Hepatocyte (in vitro differentiated cells): ENCODE measurements around the gene EFCAB6. TPM values are rescaled to one million over a fixed set of nuclear protein-coding genes. Genes with fewer than 3 reads are reported as not detected.

Source experiments
- DNase-seq: peaks from one replicate; pipeline ENCODE4 v3.0.0-alpha.2; 2016; ENCODE audit warnings: low spot score
- H2AFZ ChIP-seq: fragments of 200-600 bp; sonication (generic); 2 replicates; pipeline ENCODE4 v1.6.0; 2016; ENCODE audit warnings: antibody characterized with exemption, mild to moderate bottlenecking
- H3K27ac ChIP-seq: fragments of 200-600 bp; sonication (generic); 2 replicates; pipeline ENCODE4 v1.5.1; 2016; ENCODE audit warnings: mild to moderate bottlenecking
- H3K27me3 ChIP-seq: fragments of 200-600 bp; sonication (generic); 2 replicates; pipeline ENCODE4 v1.6.1; 2016
- H3K36me3 ChIP-seq: fragments of 200-600 bp; sonication (generic); replicated peaks from 2 replicates; pipeline ENCODE4 v1.5.1; 2016; ENCODE audit warnings: low read depth; ENCODE audit not compliant: insufficient read depth
- H3K4me1 ChIP-seq: fragments of 200-600 bp; sonication (generic); 2 replicates; pipeline ENCODE4 v1.5.1; 2016; ENCODE audit warnings: mild to moderate bottlenecking, moderate library complexity; ENCODE audit not compliant: insufficient read depth
- H3K4me2 ChIP-seq: fragments of 200-600 bp; sonication (generic); 2 replicates; pipeline ENCODE4 v1.6.0; 2016
- H3K4me3 ChIP-seq: fragments of 200-600 bp; sonication (generic); 2 replicates; pipeline ENCODE4 v1.5.1; 2016; ENCODE audit warnings: mild to moderate bottlenecking
- H3K79me2 ChIP-seq: fragments of 200-600 bp; sonication (generic); 2 replicates; pipeline ENCODE4 v1.6.0; 2017; ENCODE audit warnings: mild to moderate bottlenecking
- H3K9me2 ChIP-seq: fragments of 200-600 bp; sonication (generic); replicated peaks from 2 replicates; pipeline ENCODE4 v1.6.0; 2017; ENCODE audit warnings: mild to moderate bottlenecking; ENCODE audit not compliant: insufficient read depth
- H3K9me3 ChIP-seq: fragments of 200-600 bp; sonication (generic); 2 replicates; pipeline ENCODE4 v1.5.1; 2016; ENCODE audit warnings: low read depth, mild to moderate bottlenecking
- H4K20me1 ChIP-seq: fragments of 200-600 bp; sonication (generic); 2 replicates; pipeline ENCODE4 v1.6.0; 2016; ENCODE audit warnings: mild to moderate bottlenecking; ENCODE audit not compliant: insufficient read depth, poor library complexity, severe bottlenecking
- EZH2 ChIP-seq: fragments of 200-600 bp; sonication (generic); IDR thresholded peaks from 2 replicates; pipeline ENCODE4 v1.6.1; 2016; ENCODE audit warnings: antibody characterized with exemption, mild to moderate bottlenecking, borderline replicate concordance
- EZH2phosphoT487 ChIP-seq: fragments of 200-600 bp; sonication (generic); IDR thresholded peaks from one replicate; pipeline ENCODE4 v1.6.1; 2018; ENCODE audit warnings: antibody characterized with exemption, mild to moderate bottlenecking, low read depth, moderate library complexity; ENCODE audit not compliant: unreplicated experiment, severe bottlenecking
- whole genome bisulfite sequencing: methylation state at CpG from one replicate; pipeline ENCODE4 v1.1.6; 2016; ENCODE audit warnings: low lambda C conversion rate; ENCODE audit errors: missing lambda C conversion rate; 5-methylcytosine and 5-hydroxymethylcytosine counted together
- polyA plus RNA-seq: library from polyadenylated mRNA; unstranded; fragments of >200 nt; fragmentation: Nextera tagmentation; extraction: Ambion mirVana; gene quantifications from 2 replicates; pipeline ENCODE4 v1.2.1, GENCODE V29; 2016
- total RNA-seq: library from RNA; depleted of rRNA; stranded (reverse); fragments of >200 nt; gene quantifications from 2 replicates; pipeline ENCODE4 v1.2.3, GENCODE V29; 2014
- TF ChIP-seq, protein P1 (sequence below): fragments of 200-600 bp; sonication (generic); IDR thresholded peaks from 2 replicates; pipeline ENCODE4 v1.5.1; 2016; ENCODE audit warnings: antibody characterized with exemption, mild to moderate bottlenecking; ENCODE audit not compliant: poor library complexity

Gene EFCAB6
- total and polyA plus RNA-seq, 2 experiments from 2014 or later: 0.59 to 2.1 TPM

GRCh38 chr22:43852573-43853327, 40.6 kb upstream of the EFCAB6 start:
- H3K4me2 ChIP-seq: no peak overlapping the region
- H3K36me3 ChIP-seq: no peaks in the 10 kb centered on the region
- no peaks in the 10 kb centered on the region for H3K79me2 ChIP-seq
- no peaks in the 10 kb centered on the region for H3K9me2 ChIP-seq
- DNase-seq: no peak
- WGBS: 91% methylated on average over 19 of the region's 19 CpGs
- H4K20me1 ChIP-seq: no peaks in the 10 kb centered on the region
- H3K27ac ChIP-seq: no peak overlapping the region
- no peak overlapping the region for H2AFZ ChIP-seq
- H3K9me3 ChIP-seq: no peaks in the 10 kb centered on the region
- no peak overlapping the region for H3K4me3 ChIP-seq
- H3K27me3 ChIP-seq: no peaks in the 10 kb centered on the region
- TF ChIP-seq EZH2 (no peak), EZH2phosphoT487 (no peak)
- TF ChIP-seq, protein P1, sequence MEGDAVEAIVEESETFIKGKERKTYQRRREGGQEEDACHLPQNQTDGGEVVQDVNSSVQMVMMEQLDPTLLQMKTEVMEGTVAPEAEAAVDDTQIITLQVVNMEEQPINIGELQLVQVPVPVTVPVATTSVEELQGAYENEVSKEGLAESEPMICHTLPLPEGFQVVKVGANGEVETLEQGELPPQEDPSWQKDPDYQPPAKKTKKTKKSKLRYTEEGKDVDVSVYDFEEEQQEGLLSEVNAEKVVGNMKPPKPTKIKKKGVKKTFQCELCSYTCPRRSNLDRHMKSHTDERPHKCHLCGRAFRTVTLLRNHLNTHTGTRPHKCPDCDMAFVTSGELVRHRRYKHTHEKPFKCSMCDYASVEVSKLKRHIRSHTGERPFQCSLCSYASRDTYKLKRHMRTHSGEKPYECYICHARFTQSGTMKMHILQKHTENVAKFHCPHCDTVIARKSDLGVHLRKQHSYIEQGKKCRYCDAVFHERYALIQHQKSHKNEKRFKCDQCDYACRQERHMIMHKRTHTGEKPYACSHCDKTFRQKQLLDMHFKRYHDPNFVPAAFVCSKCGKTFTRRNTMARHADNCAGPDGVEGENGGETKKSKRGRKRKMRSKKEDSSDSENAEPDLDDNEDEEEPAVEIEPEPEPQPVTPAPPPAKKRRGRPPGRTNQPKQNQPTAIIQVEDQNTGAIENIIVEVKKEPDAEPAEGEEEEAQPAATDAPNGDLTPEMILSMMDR: no peak
- no peaks in the 10 kb centered on the region for H3K4me1 ChIP-seq

DNA sequence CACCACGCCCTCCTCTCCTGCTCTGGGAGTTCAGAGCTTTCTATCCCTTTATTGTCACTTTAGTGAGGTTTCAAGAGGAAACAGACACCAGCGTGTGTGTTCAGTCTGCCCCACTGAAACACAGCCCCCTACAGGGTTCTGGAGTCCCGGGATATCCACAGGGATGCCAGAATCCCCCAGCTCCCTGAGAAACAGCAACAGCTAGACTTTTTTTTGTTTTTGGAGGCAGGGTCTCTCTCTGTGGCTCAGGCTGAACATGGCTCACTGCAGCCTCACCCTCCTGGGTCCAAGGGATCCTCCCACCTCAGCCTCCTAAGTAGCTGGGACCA, 39.8 kb upstream of the EFCAB6 start:
- no peaks in the 10 kb centered on the region for H3K9me2 ChIP-seq
- no peak for DNase-seq
- no peaks in the 10 kb centered on the region for H4K20me1 ChIP-seq
- H3K4me3 ChIP-seq: no peak overlapping the region
- H3K36me3 ChIP-seq: no peaks in the 10 kb centered on the region
- no peaks in the 10 kb centered on the region for H3K9me3 ChIP-seq
- no peaks in the 10 kb centered on the region for H3K27me3 ChIP-seq
- no peak overlapping the region for H3K4me2 ChIP-seq
- H2AFZ ChIP-seq: no peak overlapping the region
- H3K27ac ChIP-seq: no peak overlapping the region
- no peaks in the 10 kb centered on the region for H3K4me1 ChIP-seq
- TF ChIP-seq EZH2 (no peak), EZH2phosphoT487 (no peak)
- TF ChIP-seq, protein P1: no peak
- WGBS: 72% methylated on average over 3 of the region's 3 CpGs
- no peaks in the 10 kb centered on the region for H3K79me2 ChIP-seq

DNA sequence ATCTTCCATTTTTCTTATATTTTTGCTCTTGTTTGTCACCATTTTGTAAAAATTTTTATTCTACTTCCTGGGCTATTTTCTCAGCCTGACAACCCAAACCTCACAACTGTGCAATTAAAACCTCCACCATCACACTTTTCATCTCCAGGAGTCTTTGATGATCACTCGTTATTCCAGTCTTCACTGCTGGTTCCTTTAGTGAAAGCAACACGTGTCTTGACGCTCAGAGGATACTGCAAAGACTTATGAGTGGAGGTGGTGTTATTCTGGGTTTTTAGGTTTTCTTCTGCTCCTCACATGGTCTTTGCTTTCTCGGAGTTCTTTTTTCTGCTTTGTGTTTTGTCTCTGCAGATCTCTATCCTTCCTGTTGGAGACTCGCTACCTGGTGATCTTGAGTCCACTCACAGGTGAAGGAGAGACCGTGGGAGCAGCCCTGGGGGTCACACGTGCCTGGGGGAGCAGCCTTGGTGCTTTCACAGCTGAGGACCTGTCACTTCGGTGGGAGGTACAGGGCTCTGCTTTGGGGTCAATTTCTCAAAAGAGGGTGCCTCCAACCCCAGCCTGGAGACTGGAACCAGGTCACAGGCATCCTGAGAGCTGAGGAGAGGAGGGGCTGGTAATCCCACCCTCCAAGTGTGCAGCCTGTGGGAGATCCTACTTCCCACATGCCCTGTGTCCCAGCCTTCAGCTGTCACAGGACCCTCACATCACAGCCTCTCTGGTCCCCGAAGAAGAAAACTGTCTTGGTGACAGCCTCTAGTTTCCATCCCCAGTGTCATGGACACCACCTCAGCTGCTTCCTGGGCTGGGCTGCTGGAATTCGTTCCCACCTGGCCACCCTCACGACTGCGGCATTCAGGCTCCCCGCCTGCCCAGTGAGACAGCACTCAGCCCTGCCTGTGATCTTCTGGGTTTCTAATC, 39.2 kb upstream of the EFCAB6 start:
- Histone ChIP-seq H3K4me3 (no peak overlapping the region), H3K9me2 (no peaks in the 10 kb centered on the region), H3K4me2 (no peak overlapping the region), H3K79me2 (no peaks in the 10 kb centered on the region), H4K20me1 (no peaks in the 10 kb centered on the region), H3K27me3 (no peaks in the 10 kb centered on the region), H3K27ac (no peak overlapping the region), H3K4me1 (no peaks in the 10 kb centered on the region), H3K9me3 (no peaks in the 10 kb centered on the region), H3K36me3 (no peaks in the 10 kb centered on the region), H2AFZ (no peak overlapping the region)
- no peak for DNase-seq
- WGBS: 77% methylated on average over 13 of the region's 13 CpGs
- no peak for TF ChIP-seq EZH2
- TF ChIP-seq, protein P1: no peak
